ENCODE measurements around the gene BCAS4.
"Not testable (repeated sequence)": the region's sequence is repeated elsewhere in the genome, so short reads cannot be mapped to it uniquely, and the experiment has no call there.

The BCAS4 gene

DNA sequence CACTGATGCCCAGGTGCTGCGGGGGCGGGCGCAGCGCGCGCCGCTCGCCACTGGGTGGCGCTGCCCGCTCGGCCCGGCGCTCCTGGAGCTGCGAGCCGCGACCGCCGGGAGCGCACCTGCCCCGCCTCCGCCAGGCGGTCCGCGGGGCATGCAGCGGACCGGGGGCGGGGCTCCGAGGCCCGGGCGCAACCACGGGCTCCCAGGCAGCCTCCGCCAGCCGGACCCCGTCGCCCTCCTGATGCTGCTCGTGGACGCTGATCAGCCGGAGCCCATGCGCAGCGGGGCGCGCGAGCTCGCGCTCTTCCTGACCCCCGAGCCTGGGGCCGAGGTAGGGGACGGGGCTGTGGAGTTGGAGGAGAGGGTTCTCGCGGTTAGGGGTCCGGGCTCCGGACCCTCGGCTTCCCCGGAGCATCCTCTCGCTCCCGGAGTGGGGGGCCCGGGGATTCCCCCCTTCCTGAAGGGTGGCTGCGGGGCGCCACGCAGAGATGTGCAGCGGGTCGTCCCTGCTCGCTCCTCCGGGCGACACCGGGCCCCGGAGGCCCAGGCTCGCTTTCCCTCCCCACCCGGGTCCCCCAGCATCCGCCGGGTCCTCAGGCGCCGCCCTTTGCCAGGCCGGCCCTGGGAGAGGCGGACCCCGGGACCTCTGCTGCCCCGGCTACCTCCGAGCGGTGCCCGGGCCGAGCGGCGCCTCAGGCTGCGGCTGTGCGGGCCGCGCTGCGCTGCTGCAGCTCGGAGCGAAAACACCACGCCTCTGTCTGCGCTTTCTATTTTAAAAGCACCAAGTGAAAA lies at the start of gene BCAS4:
Gene BCAS4 (plus strand): TSS at position 216 of the 789 bp plus-strand sequence. CDS start 23 bp downstream, at position 239.
- peak; percentile 94 for DNase-seq

GRCh38 chr20:50745634-50746137 lies 49.2 kb upstream of the BCAS4 start:
- DNase-seq, result no peak

GRCh38 chr20:50746138-50746940 lies 48.5 kb upstream of the BCAS4 start:
- DNase-seq, result no peak

- DNase-seq, result no peak
Observed at GRCh38 chr20:50747275-50747674, 47.6 kb upstream of the BCAS4 start.

DNA sequence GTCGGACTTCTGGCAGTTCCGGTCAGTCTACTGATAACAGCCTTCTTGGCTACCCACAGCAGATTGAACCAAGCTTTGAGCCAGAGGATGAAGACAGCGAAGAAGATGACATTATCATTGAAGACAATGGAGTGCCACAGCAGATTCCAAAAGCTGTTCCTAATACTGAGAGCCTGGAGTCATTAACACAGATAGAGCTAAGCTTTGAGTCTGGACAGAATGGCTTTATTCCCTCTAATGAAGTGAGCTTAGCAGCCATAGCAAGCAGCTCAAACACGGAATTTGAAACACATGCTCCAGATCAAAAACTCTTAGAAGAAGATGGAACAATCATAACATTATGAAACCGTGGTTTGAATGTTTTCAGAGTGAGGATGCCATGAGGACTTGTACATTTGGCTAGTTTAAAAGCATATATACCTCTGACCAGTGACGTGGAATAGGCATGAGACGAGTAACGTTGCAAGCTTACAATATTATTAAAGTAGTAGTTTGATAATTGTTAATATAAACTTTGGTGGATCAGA lies 44.7 kb upstream of the BCAS4 start:
- no peak for DNase-seq

- no peak for DNase-seq
Observed at GRCh38 chr20:50753152-50753551, 41.7 kb upstream of the BCAS4 start.

GRCh38 chr20:50754420-50754819 lies 40.4 kb upstream of the BCAS4 start:
- no peak for DNase-seq

- DNase-seq, result no peak
Observed at GRCh38 chr20:50756447-50756846, 38.4 kb upstream of the BCAS4 start.

DNA sequence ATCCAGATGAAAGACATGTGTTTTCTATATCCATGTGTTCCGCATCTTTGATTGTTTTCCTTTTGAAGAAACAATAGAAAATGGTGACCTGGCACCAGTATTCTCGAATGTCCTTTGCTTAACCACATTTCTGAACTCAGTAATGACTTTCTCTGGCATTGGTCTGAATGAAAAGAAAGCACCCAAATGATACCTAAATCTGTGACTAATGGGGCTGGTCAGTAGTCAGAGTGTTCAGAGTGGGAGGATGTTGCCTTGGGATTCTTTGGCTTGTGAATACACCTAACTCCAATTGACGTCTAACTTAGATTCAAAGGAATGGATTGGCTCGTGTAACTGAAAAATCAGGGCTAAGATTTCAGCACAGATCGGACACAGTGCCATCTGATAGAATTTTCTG lies 36.4 kb upstream of the BCAS4 start:
- DNase-seq, result no peak

DNA sequence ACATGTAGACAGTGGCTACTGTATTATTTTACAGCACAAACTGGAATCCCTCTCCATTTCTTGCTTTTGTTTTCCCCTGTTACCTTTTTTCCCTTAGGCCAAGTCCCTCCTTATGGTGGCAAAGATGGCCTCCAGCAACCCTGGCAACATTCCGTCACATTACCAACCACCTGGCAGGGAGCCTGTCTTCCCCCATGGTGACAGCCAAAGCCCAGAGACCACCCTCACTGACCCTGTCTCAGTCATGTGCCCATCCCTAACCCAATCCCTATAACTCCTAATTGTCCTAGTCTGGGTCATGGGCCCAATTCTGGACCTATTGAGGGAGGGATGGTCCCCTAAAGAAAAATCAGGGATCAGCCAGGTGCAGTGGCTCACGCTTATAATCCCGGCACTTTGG lies 35.9 kb upstream of the BCAS4 start:
- DNase-seq, result no peak

DNA sequence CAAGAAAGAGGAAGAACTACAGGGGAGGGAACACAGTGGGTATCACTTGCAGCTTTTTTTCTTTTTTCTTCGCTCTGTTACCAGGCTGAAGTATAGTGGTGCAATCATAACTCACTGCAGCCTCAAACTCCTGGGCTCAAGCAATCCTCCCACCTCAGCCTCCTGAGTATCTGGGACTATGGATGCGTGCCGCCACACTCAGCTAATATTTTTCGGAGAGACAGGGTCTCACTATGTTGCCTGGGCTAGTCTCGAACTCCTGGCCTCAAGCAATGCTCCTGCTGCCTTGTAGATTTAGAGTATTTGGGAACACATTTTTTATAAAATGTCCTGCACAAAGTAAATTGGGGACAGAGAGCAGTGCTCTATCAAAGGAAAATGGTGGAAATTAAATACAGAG lies 35.2 kb upstream of the BCAS4 start:
- no peak for DNase-seq

DNA sequence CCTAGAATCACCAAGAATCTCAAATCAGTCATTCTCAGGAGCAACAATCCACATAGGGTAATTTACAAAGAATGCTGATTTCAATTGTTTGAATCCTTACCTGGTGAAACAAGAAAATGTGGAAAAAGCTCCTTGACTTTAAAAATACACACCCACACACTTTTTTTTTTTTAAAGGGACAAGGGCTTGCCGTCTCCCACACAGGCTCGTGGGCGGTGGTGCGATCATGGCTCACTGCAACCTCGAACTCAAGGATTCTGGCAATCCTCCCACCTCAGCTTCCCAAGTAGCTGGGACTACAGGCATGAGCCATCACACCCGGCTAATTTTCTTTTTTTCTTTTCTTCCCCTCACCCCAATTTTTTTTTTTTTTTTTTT lies 32.8 kb upstream of the BCAS4 start:
- no peak for DNase-seq

DNA sequence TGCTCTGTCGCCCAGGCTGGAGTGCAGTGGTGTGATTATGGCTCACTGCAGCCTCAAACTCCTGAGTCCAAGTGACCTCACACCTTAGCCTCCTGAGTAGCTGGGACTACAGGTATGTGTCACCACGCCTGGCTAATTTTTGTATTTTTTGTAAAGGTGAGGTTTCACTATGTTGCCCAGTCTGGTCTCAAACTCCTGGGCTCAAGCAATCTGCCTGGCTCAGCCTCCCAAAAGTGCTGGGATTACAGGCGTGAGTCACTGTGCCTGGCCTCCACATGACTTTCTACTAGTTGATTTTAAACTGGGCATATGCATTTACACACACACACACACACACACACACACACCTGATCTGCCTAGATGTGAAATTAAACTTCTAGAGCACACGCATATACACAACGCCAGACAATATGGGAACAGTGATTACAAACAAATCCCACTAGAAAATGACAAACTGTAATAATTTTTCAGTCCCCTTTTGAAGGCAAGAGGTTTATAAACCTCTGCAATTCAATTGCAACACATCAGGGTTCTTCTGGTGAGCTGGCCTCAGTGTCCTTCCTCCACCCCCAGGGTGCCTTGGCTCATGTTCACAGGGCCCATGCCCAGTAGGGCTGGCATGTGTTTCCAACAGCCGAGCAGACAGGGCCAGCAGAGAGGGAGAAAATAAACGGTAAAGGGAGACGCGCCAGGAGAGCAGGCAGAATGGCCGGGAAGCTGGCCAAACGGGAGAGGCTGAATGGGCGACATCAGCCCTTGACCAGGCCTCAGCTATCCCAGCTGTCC lies 32.2 kb upstream of the BCAS4 start:
- no peak for DNase-seq

DNA sequence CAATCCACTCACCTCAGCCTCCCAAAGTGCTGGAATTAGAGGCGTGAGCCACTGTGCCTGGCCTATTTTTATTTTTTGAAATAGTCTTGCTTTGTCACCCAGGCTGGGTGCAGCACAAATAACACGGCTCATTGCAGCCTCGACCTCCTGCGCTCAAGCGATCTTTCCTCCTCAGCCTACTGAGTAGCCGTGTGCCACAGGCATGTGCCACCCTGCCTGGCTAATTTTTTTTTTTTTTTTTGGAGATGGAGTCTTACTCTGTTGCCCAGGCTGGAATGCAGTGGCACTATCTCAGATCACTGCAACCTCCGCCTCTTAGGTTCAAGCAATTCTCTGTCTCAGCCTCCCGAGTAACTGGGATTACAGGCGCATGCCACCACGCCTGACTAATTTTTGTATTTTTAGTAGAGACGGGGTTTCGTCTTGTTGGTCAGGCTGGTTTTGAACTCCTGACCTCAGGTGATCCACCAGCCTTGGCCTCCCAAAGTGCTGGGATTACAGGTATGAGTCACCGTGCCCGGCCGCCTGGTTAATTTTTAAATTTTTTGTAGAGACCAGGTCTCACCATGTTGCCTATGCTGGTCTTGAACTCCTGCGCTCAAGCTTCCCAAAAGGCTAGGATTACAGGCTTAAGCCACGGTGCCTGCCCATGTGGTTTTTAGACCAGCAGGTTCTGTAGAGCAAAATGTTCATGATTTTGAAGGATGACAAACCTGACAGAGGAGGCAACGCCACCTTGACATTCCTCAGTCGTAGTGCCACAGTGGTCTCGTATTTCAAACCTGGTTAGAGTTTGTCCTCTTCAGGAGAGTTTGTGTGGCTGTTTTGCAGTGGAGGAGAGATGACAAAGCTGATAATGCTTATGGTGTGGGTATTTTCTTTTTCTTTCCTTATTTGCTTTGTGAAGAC lies 31.1 kb upstream of the BCAS4 start:
- DNase-seq, result not testable (repeated sequence)

GRCh38 chr20:50765251-50765650 lies 29.6 kb upstream of the BCAS4 start:
- not testable (repeated sequence) for DNase-seq

DNA sequence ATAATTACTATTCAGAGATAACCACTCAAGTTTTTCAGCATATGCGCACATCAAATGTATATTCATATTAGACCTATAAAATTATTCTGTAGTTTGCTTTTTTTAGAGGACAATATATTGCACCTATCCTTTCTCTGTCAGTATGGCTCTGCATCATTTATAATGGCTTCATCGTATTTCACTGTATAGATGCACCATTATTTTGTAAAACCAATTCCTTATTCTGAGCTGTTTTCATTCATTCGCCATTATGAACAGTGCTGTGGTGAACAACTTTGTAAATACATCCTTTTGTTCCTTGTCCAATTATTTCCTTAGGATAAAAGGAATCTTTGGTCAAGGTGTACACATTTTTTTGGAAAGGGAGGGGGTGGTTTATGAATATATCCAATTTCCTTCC lies 29.2 kb upstream of the BCAS4 start:
- no peak for DNase-seq

DNA sequence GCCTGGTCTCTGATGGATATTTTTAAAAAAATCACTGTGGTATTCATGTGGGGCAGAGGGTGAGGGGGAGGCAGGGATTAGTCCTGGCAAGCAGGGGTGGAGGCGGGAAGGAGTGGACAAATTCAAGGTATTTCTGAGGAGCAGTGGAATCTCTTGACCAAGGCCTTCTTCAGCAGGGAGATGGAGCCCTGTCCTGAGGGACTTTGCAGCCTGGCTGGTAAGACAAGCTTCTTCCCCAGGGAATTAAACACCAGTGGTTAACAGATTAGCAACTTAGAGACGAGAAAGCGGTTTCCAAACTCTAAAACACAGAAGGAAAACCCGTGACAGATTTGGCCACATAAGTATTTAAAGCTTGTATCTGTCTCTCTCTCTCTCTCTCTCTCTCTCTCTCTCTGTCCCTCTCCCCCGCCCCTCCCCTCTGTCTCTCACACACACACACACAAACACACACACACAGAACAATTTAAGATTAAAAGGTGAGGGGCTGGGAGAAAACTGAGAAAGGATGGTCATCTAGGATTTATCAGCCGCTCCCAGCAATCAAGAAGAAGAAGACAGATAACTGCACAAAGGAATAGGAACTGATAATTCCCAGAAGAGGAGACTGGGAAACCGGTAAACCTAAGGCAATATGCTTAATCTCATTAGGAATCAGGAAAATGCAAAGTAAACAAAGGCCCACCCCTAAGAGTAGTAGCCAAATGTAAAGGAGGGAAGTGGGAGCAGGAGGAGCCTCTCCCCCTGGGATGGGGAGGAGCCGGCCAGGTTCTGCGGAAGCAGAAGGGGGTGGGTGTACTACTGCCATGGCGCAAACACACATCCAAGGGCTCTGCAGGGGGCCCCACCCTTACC lies 27.7 kb upstream of the BCAS4 start:
- DNase-seq, result not testable (repeated sequence)

DNA sequence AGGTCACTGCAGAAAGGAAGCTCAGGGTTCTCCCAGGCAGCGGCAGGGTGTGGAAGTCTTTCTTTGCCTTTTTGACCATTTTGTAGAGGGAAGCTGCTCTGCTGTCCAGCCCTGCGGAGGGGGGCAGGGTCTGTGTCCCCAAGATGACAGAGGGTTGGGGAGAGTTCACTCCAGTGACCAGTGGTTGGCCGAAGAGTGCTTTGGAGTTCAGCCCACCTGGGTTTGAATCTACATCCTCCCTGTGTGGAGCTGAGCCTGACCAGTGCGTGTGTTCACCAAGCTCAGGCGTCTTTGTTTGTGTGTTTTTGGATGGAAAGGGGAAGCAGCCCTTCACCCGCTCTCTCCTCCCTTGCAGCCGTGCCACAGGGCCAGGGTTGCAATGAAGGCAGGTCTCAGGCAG lies 25.9 kb upstream of the BCAS4 start:
- not testable (repeated sequence) for DNase-seq

- DNase-seq, result not testable (repeated sequence)
Observed at GRCh38 chr20:50769551-50770085, 25.2 kb upstream of the BCAS4 start.

DNA sequence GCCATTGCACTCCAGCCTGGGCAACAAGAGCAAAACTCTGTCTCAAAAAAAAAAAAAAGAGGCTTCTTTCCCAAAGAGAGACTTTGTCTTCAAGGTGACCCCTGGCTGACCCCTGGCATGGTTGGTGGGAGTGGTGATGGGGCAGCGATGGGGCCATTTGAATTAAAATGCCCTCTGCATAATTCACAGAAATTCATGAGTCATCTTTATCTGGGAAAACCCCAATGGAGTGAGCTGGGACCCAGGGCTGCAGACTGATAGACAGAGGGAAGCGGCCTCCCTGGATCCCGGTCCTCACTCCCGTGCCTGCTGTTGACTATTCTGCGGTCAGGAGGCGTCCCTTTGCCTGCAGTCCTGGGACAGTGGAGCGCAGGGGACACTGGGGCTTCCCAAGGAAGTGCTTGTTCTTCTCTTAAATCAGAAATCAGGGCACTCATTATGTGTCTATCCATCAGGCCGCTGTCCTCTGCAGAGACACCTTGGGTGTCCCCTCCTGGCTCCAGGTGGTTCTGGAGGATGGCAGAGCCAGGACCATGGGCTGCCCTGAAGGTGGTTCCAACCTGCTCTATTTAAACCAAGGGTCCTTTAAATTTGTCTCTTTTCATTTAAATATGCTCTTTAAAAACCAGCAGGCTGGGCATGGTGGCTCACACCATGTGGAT lies 23.3 kb upstream of the BCAS4 start:
- not testable (repeated sequence) for DNase-seq
